Motor neuron (in vitro differentiated cells): ENCODE measurements around the gene ACSM3. TPM values are rescaled to one million over a fixed set of nuclear protein-coding genes. Genes with fewer than 3 reads are reported as not detected.

Experiments used
- total RNA-seq, 8 experiments: library from RNA; unstranded; fragments of 300-600 nt; gene quantifications; 2 replicates each; pipeline versions ENCODE4 v1.2.3 to v1.2.4, GENCODE V29; 2022

Gene ACSM3
- total RNA-seq, 8 experiments from 2014 or later: 0.23 to 4.5 (median 1.7) TPM

Other genes with a start within 250 kb of the ACSM3 start
- 1 to 10 TPM in 1 of 8 experiments, under 1 TPM in 4, not detected in 3; 0.15 to 1.9 (median 0.73) TPM for gene ACSM2B, start 187.6 kb upstream of the ACSM3 start, total RNA-seq
- under 1 TPM in 4 of 8 experiments, not detected in 4; 0.14 to 0.36 (median 0.25) TPM for gene ACSM1, start 66.3 kb upstream of the ACSM3 start, total RNA-seq
- 10 to 100 TPM; 24.1 to 53.5 (median 40.2) TPM for gene THUMPD1, start 22.2 kb upstream of the ACSM3 start, total RNA-seq
- 10 to 100 TPM; 16.5 to 36.5 (median 24.6) TPM for gene ERI2, start 42.5 kb downstream of the ACSM3 start, total RNA-seq
- gene REXO5, start 42.5 kb downstream of the ACSM3 start, total RNA-seq: 10 to 100 TPM in 1 of 8 experiments, 1 to 10 TPM in 7; 2.1 to 16.9 (median 6.4) TPM
- gene DCUN1D3, start 136.3 kb downstream of the ACSM3 start, total RNA-seq: 10 to 100 TPM in 4 of 8 experiments, 1 to 10 TPM in 4; 6.9 to 15.1 (median 11.0) TPM
- gene LYRM1, start 136.8 kb downstream of the ACSM3 start, total RNA-seq: 10 to 100 TPM; 22.5 to 71.4 (median 53.2) TPM